ENCODE data around the gene PBX3.

- TF ChIP-seq ARNT (IDR thresholded peaks at IDR 0.05) (no peak), FOXK2 (IDR thresholded peaks at IDR 0.05) (no peak), FOXA1 (IDR thresholded peaks at IDR 0.05) (no peak), SUZ12 (IDR thresholded peaks at IDR 0.05) (no peak), ELF4 (IDR thresholded peaks at IDR 0.05) (no peak), TARDBP (IDR thresholded peaks at IDR 0.05) (no peak), BHLHE40 (IDR thresholded peaks at IDR 0.05; ENCODE audit: borderline replicate concordance) (no peak), FOXM1 (IDR thresholded peaks at IDR 0.05; ENCODE audit: borderline replicate concordance) (no peak), HDGF (IDR thresholded peaks at IDR 0.05; ENCODE audit: borderline replicate concordance) (no peak), ZNF384 (IDR thresholded peaks at IDR 0.05) (no peak)
Observed at GRCh38 chr9:125908136-125908535, 161.0 kb downstream of the PBX3 start.
